Esophagus muscularis mucosa (tissue), 4 donors: ENCODE data around the gene ERMAP. TPM values are rescaled to one million over a fixed set of nuclear protein-coding genes. Genes with fewer than 3 reads are reported as not detected.

ENCODE experiments used
- DNase-seq: peaks from one replicate; pipeline ENCODE4 v3.0.0-alpha.2; 2017; ENCODE audit errors: extremely low spot score
- H3K27ac ChIP-seq, 4 donors: fragments of 200-600 bp; sonication (generic); replicated peaks in 1 of 4; 1 replicate in 3 of 4; 2 replicates in 1 of 4; pipeline ENCODE4 v1.5.1; 2016 to 2019; ENCODE audit warnings: mild to moderate bottlenecking in 1 of 4
- H3K27me3 ChIP-seq, 4 donors: fragments of 200-600 bp; sonication (generic); one replicate each; pipeline versions ENCODE4 v1.5.1 to v1.6.0; 2016 to 2019
- H3K36me3 ChIP-seq, 4 donors: fragments of 200-600 bp; sonication (generic); one replicate each; pipeline ENCODE4 v1.5.1; 2016 to 2019
- H3K4me1 ChIP-seq, 4 donors: fragments of 200-600 bp; sonication (generic); one replicate each; pipeline ENCODE4 v1.5.1; 2016 to 2019
- H3K4me3 ChIP-seq, 4 donors: fragments of 200-600 bp; sonication (generic); 1 replicate in 2 of 4; 2 replicates in 2 of 4; pipeline ENCODE4 v1.5.1; 2016 to 2019; ENCODE audit warnings: mild to moderate bottlenecking in 4 of 4, moderate library complexity in 1 of 4
- H3K9me3 ChIP-seq, 4 donors: fragments of 200-600 bp; sonication (generic); 1 replicate in 3 of 4; 2 replicates in 1 of 4; pipeline ENCODE4 v1.5.1; 2016 to 2019
- EP300 ChIP-seq: sonication (generic); formaldehyde crosslinking; IDR thresholded peaks from one replicate; pipeline ENCODE4 v1.6.1; 2017; ENCODE audit warnings: antibody characterized with exemption
- POLR2A ChIP-seq: fragments of 450-650 bp; IDR thresholded peaks from one replicate; pipeline ENCODE4 v1.6.1; 2017; ENCODE audit warnings: antibody characterized with exemption, moderate library complexity, mild to moderate bottlenecking, low read depth
- POLR2AphosphoS5 ChIP-seq, 2 donors: sonication (generic); formaldehyde crosslinking; IDR thresholded peaks; one replicate each; pipeline ENCODE4 v1.6.1; 2017; ENCODE audit warnings: antibody characterized with exemption in 2 of 2
- WGBS: methylation state at CpG from one replicate; pipeline ENCODE4 v1.1.5; 2018; 5-methylcytosine and 5-hydroxymethylcytosine counted together
- intact Hi-C: fragments of 100-400 bp; cut with DNase I; formaldehyde crosslinking; loops from one replicate; pipeline ENCODE4 v1.15.1; 2023
- total RNA-seq, 4 donors: library from RNA; depleted of rRNA; stranded (reverse); fragments of >200 nt; gene quantifications; one replicate each; pipeline versions ENCODE4 v1.1.0 to v1.2.1, GENCODE V29; 2016
- TF ChIP-seq, protein P1 (sequence below), 3 experiments: fragments of 200-600 bp in 2 of 3; fragments of 450-650 bp in 1 of 3; sonication (generic) in 2 of 3; IDR thresholded peaks; one replicate each; pipeline ENCODE4 v1.5.1; 2017 to 2019; ENCODE audit warnings: antibody characterized with exemption in 3 of 3, mild to moderate bottlenecking in 2 of 3, moderate library complexity in 1 of 3

ERMAP gene
- total RNA-seq, 4 donors from 2014 or later, result 5.8 to 14.1 (median 9.1) TPM

DNA sequence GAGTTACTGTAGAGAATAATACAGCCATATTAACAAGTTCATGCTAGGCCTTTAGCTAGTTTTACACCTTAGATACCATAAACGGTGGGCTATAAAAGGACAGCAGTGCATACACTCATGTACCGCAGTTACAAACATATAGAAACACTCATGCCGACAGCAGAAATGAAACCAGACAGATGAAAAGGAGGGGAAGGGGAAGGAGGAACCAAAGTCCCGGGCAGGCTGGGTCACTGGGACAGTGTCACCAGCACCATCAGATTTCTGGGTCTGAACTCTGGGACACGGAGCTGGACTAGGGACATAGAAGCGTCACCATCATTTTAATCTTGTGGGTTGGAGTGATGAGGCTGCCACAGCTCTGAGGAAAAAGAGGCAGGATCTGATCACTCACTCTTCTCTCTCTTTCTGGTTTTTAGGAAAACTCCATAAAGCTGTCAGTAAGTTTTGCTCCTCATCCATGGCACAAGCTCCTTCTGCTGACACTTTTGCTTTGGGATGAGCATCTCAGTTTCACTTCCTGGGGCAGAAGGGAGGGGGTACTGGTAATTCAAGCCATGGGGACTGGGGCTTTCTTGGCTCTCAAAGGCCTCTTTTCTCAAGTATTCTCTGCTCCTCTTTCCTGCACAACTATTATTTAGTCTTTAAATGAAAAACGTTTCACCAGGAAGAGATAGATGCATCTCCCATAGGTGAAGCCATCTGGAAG is 21.7 kb downstream of the ERMAP start:
- Histone ChIP-seq H3K9me3 (no peaks in the 10 kb centered on the region), H3K36me3 (peaks cover 0 to 51% (median 18%) of the 10 kb centered on the region in 4 donors), H3K27me3 (no peaks in the 10 kb centered on the region), H3K4me3 (no peak overlapping the region), H3K4me1 (no peaks in the 10 kb centered on the region), H3K27ac (no peak overlapping the region)
- TF ChIP-seq POLR2AphosphoS5 (IDR thresholded peaks at IDR 0.05) (no peak), EP300 (no peak), POLR2A (no peak)
- TF ChIP-seq, protein P1, sequence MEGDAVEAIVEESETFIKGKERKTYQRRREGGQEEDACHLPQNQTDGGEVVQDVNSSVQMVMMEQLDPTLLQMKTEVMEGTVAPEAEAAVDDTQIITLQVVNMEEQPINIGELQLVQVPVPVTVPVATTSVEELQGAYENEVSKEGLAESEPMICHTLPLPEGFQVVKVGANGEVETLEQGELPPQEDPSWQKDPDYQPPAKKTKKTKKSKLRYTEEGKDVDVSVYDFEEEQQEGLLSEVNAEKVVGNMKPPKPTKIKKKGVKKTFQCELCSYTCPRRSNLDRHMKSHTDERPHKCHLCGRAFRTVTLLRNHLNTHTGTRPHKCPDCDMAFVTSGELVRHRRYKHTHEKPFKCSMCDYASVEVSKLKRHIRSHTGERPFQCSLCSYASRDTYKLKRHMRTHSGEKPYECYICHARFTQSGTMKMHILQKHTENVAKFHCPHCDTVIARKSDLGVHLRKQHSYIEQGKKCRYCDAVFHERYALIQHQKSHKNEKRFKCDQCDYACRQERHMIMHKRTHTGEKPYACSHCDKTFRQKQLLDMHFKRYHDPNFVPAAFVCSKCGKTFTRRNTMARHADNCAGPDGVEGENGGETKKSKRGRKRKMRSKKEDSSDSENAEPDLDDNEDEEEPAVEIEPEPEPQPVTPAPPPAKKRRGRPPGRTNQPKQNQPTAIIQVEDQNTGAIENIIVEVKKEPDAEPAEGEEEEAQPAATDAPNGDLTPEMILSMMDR (IDR thresholded peaks at IDR 0.05), result no peak
- DNase-seq, result no peak
- intact Hi-C loops, result no loop called here
- WGBS, result 81% methylated on average over 7 of the region's 7 CpGs

DNA sequence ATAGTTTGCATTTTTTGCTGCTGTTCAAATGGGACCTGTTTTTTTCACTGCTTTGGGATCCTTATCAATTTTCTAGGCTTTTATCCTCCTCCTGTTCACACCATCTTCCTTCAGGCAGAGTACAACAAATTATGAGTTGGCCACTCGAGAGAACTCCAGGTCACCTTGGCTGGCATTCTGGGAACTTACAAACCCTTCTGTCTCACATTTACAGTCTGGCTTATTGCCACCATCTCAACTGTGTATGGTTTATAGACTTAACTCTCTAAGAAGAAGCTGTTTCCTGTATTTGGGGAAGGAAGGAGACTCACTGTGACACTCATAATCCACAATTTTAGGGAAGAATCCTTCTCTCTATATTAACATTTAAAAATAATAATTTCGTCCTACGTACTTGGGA is 24.1 kb downstream of the ERMAP start:
- H3K9me3 ChIP-seq, result no peaks in the 10 kb centered on the region
- no peak overlapping the region for H3K27ac ChIP-seq
- H3K27me3 ChIP-seq, result no peaks in the 10 kb centered on the region
- H3K4me3 ChIP-seq, result no peak overlapping the region
- 81% methylated on average over 3 of the region's 3 CpGs for WGBS
- H3K36me3 ChIP-seq, result peaks cover 0 to 48% (median 15%) of the 10 kb centered on the region in 4 donors
- intact Hi-C loops, result loop anchor here (10.0 kb wide), 2 partner anchors 76 to 186 kb away; partner anchors contain the start of genes C1orf50, P3H1 and PPIH
- DNase-seq, result no peak
- peaks cover 5 to 7% (median 6%) of the 10 kb centered on the region in 4 donors for H3K4me1 ChIP-seq
- TF ChIP-seq EP300 (no peak), POLR2AphosphoS5 (IDR thresholded peaks at IDR 0.05) (no peak), POLR2A (no peak)
- TF ChIP-seq, protein P1 (IDR thresholded peaks at IDR 0.05), result no peak

GRCh38 chr1:42841440-42842147 is 24.7 kb downstream of the ERMAP start:
- Histone ChIP-seq H3K4me3 (no peak overlapping the region), H3K9me3 (no peaks in the 10 kb centered on the region), H3K27ac (no peak overlapping the region), H3K4me1 (peaks cover 5 to 7% (median 6%) of the 10 kb centered on the region in 4 donors), H3K36me3 (peaks cover 0 to 48% (median 15%) of the 10 kb centered on the region in 4 donors), H3K27me3 (no peaks in the 10 kb centered on the region)
- no peak for TF ChIP-seq POLR2A
- TF ChIP-seq, protein P1 (IDR thresholded peaks at IDR 0.05), result no peak
- TF ChIP-seq POLR2AphosphoS5 (IDR thresholded peaks at IDR 0.05), result no peak
- TF ChIP-seq EP300, result no peak
- intact Hi-C loops, result loop anchor here (10.0 kb wide), 2 partner anchors 77 to 187 kb away; partner anchors contain the start of genes C1orf50, P3H1 and PPIH
- DNase-seq, result no peak
- WGBS, result 81% methylated on average over 2 of the region's 2 CpGs

GRCh38 chr1:42844592-42845140 is 27.7 kb downstream of the ERMAP start:
- WGBS, result 95% methylated on average over 4 of the region's 4 CpGs
- H3K9me3 ChIP-seq, result no peaks in the 10 kb centered on the region
- no peak overlapping the region for H3K27ac ChIP-seq
- H3K36me3 ChIP-seq, result peaks cover 0 to 38% (median 11%) of the 10 kb centered on the region in 4 donors
- intact Hi-C loops, result loop anchor here (10.0 kb wide), 2 partner anchors 80 to 190 kb away; partner anchors contain the start of genes C1orf50, P3H1 and PPIH
- no peak for TF ChIP-seq EP300
- no peak for TF ChIP-seq POLR2A
- TF ChIP-seq, protein P1 (IDR thresholded peaks at IDR 0.05), result no peak
- TF ChIP-seq POLR2AphosphoS5 (IDR thresholded peaks at IDR 0.05), result no peak
- H3K4me3 ChIP-seq, result no peak overlapping the region
- DNase-seq, result no peak
- H3K27me3 ChIP-seq, result no peaks in the 10 kb centered on the region
- peaks cover 15 to 24% (median 18%) of the 10 kb centered on the region in 4 donors for H3K4me1 ChIP-seq
